Progenitor cell of endocrine pancreas (in vitro differentiated cells): ENCODE measurements around the gene TBC1D8B. TPM values are rescaled to one million over a fixed set of nuclear protein-coding genes. Genes with fewer than 3 reads are reported as not detected.

Experiments
- DNase-seq: peaks from one replicate; pipeline ENCODE4 v3.0.0; 2021; ENCODE audit warnings: low spot score; ENCODE audit not compliant: unreplicated experiment
- H3K27ac Mint-ChIP-seq: 2 replicates; pipeline ENCODE4 v1.8.0; 2021; ENCODE audit warnings: mild to moderate bottlenecking, moderate library complexity, mixed read lengths
- H3K27me3 Mint-ChIP-seq: 2 replicates; pipeline ENCODE4 v1.8.0; 2021; ENCODE audit warnings: mixed read lengths
- H3K36me3 Mint-ChIP-seq: 2 replicates; pipeline ENCODE4 v1.8.0; 2022; ENCODE audit warnings: mixed read lengths; ENCODE audit not compliant: insufficient read depth
- H3K4me1 Mint-ChIP-seq: 2 replicates; pipeline ENCODE4 v1.8.0; 2021; ENCODE audit warnings: low read depth, mixed read lengths
- H3K4me3 Mint-ChIP-seq: 2 replicates; pipeline ENCODE4 v1.8.0; 2021; ENCODE audit warnings: low read depth, mild to moderate bottlenecking, moderate library complexity, mixed read lengths
- H3K9me3 Mint-ChIP-seq: 2 replicates; pipeline ENCODE4 v1.8.0; 2021; ENCODE audit warnings: low read depth, mixed read lengths
- total RNA-seq: library from RNA; stranded (reverse); gene quantifications from 2 replicates; pipeline ENCODE4 v1.2.1, GENCODE V29; 2021
- TF ChIP-seq, protein P1 (sequence below): fragments of 200-600 bp; sonication (generic); IDR thresholded peaks from one replicate; pipeline ENCODE4 v1.5.0; 2021; ENCODE audit warnings: antibody characterized with exemption, mild to moderate bottlenecking; ENCODE audit not compliant: unreplicated experiment

The TBC1D8B gene
- total RNA-seq, 1 donor from 2014 or later, result 6.6 TPM

- Mint-ChIP-seq H3K4me1 (no peaks in the 10 kb centered on the region), H3K4me3 (no peak overlapping the region), H3K9me3 (peaks cover 15% of the 10 kb centered on the region), H3K27me3 (no peaks in the 10 kb centered on the region), H3K27ac (no peak overlapping the region), H3K36me3 (no peaks in the 10 kb centered on the region)
- DNase-seq, result no peak
- TF ChIP-seq, protein P1, sequence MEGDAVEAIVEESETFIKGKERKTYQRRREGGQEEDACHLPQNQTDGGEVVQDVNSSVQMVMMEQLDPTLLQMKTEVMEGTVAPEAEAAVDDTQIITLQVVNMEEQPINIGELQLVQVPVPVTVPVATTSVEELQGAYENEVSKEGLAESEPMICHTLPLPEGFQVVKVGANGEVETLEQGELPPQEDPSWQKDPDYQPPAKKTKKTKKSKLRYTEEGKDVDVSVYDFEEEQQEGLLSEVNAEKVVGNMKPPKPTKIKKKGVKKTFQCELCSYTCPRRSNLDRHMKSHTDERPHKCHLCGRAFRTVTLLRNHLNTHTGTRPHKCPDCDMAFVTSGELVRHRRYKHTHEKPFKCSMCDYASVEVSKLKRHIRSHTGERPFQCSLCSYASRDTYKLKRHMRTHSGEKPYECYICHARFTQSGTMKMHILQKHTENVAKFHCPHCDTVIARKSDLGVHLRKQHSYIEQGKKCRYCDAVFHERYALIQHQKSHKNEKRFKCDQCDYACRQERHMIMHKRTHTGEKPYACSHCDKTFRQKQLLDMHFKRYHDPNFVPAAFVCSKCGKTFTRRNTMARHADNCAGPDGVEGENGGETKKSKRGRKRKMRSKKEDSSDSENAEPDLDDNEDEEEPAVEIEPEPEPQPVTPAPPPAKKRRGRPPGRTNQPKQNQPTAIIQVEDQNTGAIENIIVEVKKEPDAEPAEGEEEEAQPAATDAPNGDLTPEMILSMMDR, result no peak
Observed at GRCh38 chrX:106891762-106892460, 89.4 kb downstream of the TBC1D8B start.

- Mint-ChIP-seq H3K4me1 (peaks cover 2% of the 10 kb centered on the region), H3K4me3 (no peak overlapping the region), H3K36me3 (no peaks in the 10 kb centered on the region), H3K27ac (no peak overlapping the region), H3K27me3 (no peaks in the 10 kb centered on the region), H3K9me3 (peaks cover 14% of the 10 kb centered on the region)
- peak; percentile 28 for DNase-seq
- TF ChIP-seq, protein P1, result peak; percentile 75
Observed at GRCh38 chrX:106894392-106894909, 92.0 kb downstream of the TBC1D8B start.

DNA sequence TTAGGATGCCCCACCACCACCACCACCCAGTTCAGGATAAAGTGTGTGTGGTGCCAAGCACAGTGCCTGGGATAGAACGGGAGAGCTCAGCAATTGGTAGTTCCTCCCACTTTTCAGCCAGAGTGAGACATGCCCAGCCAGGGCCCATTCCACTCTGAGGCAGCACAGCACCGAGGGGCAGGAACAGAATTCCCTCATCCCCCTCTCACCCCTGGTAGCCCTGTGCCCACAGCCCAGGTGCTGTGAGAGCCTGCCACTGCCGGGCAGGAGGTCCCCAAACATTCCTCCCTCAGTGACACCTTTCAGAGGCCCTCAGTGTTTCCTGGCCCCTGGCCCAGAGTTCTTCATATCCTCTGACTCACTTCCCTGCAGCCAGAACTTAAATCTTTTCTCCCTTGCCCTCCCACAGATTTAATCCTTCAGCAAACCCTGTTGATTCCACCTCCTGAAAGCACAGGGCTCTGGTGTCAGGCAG lies 92.5 kb downstream of the TBC1D8B start:
- TF ChIP-seq, protein P1, result no peak
- no peaks in the 10 kb centered on the region for H3K27me3 Mint-ChIP-seq
- DNase-seq, result no peak
- H3K27ac Mint-ChIP-seq, result no peak overlapping the region
- peaks cover 2% of the 10 kb centered on the region for H3K4me1 Mint-ChIP-seq
- H3K36me3 Mint-ChIP-seq, result no peaks in the 10 kb centered on the region
- H3K4me3 Mint-ChIP-seq, result no peak overlapping the region
- H3K9me3 Mint-ChIP-seq, result peaks cover 14% of the 10 kb centered on the region

- no peak overlapping the region for H3K27ac Mint-ChIP-seq
- TF ChIP-seq, protein P1, result no peak
- H3K27me3 Mint-ChIP-seq, result no peaks in the 10 kb centered on the region
- peaks cover 14% of the 10 kb centered on the region for H3K9me3 Mint-ChIP-seq
- no peak overlapping the region for H3K4me3 Mint-ChIP-seq
- no peaks in the 10 kb centered on the region for H3K36me3 Mint-ChIP-seq
- DNase-seq, result no peak
- H3K4me1 Mint-ChIP-seq, result peaks cover 2% of the 10 kb centered on the region
Observed at GRCh38 chrX:106897259-106897658, 94.8 kb downstream of the TBC1D8B start.

- Mint-ChIP-seq H3K4me3 (no peak overlapping the region), H3K4me1 (peaks cover 2% of the 10 kb centered on the region), H3K9me3 (peaks cover 14% of the 10 kb centered on the region), H3K27ac (peak overlapping the region; percentile 56), H3K27me3 (no peaks in the 10 kb centered on the region), H3K36me3 (no peaks in the 10 kb centered on the region)
- no peak for DNase-seq
- TF ChIP-seq, protein P1, result peak; percentile 43
Observed at GRCh38 chrX:106898462-106898861, 96.0 kb downstream of the TBC1D8B start.
